ENCODE results near the gene CNIH2.

DNA sequence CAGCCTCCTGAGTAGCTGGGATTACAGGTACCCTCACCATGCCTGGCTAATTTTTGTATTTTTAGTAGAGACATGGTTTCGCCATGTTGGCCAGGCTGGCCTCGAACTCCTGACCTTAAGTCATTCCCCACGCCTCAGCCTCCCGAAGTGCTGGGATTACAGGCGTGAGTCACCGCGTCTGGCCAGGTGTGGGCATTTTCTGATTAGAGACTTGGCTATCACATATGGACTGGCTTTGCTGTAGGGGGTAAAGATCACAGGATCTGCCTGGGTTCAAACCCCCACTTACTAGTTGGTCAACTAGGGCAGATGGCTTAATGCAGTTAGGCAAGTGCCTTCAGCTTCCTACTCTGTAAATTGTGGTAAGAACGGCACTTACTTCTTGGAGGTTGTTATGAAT lies 32.3 kb downstream of the CNIH2 start:
- TF ChIP-seq EZH2phosphoT487 (IDR thresholded peaks at IDR 0.05; ENCODE audit: unreplicated experiment) (no peak), POLR2AphosphoS5 (IDR thresholded peaks at IDR 0.05; ENCODE audit: low read depth) (no peak), JUNB (IDR thresholded peaks at IDR 0.05; ENCODE audit: unreplicated experiment) (no peak), EZH2 (IDR thresholded peaks at IDR 0.05; ENCODE audit: low read depth, unreplicated experiment) (no peak), ZNF331 (CRISPR knock-in tag; IDR thresholded peaks at IDR 0.05; ENCODE audit: low read depth) (no peak), ZNF114 (CRISPR knock-in tag; IDR thresholded peaks at IDR 0.05) (no peak)
- TF ChIP-seq, protein P1, sequence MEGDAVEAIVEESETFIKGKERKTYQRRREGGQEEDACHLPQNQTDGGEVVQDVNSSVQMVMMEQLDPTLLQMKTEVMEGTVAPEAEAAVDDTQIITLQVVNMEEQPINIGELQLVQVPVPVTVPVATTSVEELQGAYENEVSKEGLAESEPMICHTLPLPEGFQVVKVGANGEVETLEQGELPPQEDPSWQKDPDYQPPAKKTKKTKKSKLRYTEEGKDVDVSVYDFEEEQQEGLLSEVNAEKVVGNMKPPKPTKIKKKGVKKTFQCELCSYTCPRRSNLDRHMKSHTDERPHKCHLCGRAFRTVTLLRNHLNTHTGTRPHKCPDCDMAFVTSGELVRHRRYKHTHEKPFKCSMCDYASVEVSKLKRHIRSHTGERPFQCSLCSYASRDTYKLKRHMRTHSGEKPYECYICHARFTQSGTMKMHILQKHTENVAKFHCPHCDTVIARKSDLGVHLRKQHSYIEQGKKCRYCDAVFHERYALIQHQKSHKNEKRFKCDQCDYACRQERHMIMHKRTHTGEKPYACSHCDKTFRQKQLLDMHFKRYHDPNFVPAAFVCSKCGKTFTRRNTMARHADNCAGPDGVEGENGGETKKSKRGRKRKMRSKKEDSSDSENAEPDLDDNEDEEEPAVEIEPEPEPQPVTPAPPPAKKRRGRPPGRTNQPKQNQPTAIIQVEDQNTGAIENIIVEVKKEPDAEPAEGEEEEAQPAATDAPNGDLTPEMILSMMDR (conservative IDR thresholded peaks at IDR 0.05; ENCODE audit: low read depth in 2 of 2) = no peak
- TF ChIP-seq, protein P2, sequence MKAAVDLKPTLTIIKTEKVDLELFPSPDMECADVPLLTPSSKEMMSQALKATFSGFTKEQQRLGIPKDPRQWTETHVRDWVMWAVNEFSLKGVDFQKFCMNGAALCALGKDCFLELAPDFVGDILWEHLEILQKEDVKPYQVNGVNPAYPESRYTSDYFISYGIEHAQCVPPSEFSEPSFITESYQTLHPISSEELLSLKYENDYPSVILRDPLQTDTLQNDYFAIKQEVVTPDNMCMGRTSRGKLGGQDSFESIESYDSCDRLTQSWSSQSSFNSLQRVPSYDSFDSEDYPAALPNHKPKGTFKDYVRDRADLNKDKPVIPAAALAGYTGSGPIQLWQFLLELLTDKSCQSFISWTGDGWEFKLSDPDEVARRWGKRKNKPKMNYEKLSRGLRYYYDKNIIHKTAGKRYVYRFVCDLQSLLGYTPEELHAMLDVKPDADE (IDR thresholded peaks at IDR 0.05) = no peak
- TF ChIP-seq, protein P3, sequence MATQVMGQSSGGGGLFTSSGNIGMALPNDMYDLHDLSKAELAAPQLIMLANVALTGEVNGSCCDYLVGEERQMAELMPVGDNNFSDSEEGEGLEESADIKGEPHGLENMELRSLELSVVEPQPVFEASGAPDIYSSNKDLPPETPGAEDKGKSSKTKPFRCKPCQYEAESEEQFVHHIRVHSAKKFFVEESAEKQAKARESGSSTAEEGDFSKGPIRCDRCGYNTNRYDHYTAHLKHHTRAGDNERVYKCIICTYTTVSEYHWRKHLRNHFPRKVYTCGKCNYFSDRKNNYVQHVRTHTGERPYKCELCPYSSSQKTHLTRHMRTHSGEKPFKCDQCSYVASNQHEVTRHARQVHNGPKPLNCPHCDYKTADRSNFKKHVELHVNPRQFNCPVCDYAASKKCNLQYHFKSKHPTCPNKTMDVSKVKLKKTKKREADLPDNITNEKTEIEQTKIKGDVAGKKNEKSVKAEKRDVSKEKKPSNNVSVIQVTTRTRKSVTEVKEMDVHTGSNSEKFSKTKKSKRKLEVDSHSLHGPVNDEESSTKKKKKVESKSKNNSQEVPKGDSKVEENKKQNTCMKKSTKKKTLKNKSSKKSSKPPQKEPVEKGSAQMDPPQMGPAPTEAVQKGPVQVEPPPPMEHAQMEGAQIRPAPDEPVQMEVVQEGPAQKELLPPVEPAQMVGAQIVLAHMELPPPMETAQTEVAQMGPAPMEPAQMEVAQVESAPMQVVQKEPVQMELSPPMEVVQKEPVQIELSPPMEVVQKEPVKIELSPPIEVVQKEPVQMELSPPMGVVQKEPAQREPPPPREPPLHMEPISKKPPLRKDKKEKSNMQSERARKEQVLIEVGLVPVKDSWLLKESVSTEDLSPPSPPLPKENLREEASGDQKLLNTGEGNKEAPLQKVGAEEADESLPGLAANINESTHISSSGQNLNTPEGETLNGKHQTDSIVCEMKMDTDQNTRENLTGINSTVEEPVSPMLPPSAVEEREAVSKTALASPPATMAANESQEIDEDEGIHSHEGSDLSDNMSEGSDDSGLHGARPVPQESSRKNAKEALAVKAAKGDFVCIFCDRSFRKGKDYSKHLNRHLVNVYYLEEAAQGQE (IDR thresholded peaks at IDR 0.05; ENCODE audit: unreplicated experiment) = no peak

Measured in GM23338 (cell line).